ENCODE data around the gene PGAP6.

DNA sequence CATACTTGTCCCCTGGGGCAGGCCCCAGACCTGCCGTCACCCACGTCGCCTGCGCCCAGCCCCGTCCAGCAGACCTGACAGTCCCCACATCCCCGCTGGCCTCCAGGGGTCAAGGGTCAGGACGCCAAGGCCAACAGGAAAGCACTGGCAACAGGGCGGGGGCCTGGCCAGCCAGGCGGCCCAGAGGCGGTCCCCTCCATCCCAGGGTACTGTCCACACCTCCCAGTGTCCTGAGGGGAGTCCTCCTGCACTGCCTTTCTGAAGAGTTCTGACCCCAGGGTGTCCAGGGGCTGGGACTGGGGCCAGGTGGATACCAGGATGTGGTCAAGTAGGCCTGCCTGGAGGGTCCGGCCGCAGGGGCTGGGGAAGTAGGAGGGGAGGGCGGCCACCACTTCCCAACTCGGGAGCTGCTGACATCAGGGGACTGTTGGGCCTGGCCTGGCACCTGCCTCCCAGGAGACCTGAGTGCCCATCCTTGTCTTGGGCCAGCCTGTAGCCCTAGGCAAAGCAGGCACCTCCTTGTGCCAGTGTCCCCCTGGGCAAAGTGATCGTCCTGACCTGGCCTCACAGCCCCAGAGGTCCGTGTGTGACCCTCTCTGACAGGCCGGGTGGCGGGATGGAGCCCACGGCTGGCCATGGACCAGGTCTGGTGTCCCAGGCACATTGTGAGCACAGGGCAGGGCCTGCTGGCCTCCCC, 22.6 kb downstream of the PGAP6 start:
- no peak for TF ChIP-seq POLR2A (IDR thresholded peaks at IDR 0.05)
- peak in 1 of 3 donors; percentile 32 for TF ChIP-seq POLR2AphosphoS5 (IDR thresholded peaks at IDR 0.05)
- TF ChIP-seq, protein P1, sequence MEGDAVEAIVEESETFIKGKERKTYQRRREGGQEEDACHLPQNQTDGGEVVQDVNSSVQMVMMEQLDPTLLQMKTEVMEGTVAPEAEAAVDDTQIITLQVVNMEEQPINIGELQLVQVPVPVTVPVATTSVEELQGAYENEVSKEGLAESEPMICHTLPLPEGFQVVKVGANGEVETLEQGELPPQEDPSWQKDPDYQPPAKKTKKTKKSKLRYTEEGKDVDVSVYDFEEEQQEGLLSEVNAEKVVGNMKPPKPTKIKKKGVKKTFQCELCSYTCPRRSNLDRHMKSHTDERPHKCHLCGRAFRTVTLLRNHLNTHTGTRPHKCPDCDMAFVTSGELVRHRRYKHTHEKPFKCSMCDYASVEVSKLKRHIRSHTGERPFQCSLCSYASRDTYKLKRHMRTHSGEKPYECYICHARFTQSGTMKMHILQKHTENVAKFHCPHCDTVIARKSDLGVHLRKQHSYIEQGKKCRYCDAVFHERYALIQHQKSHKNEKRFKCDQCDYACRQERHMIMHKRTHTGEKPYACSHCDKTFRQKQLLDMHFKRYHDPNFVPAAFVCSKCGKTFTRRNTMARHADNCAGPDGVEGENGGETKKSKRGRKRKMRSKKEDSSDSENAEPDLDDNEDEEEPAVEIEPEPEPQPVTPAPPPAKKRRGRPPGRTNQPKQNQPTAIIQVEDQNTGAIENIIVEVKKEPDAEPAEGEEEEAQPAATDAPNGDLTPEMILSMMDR (IDR thresholded peaks at IDR 0.05 in 8 of 11, conservative IDR thresholded peaks at IDR 0.05 in 3 of 11) = no peak
